Endodermal cell (in vitro differentiated cells): ENCODE results near the gene DDX39B. TPM values are rescaled to one million over a fixed set of nuclear protein-coding genes. Genes with fewer than 3 reads are reported as not detected.
A peak's percentile ranks its signal among the peaks of the same experiment; 100 is the strongest.
"Not testable (repeated sequence)": the region's sequence is repeated elsewhere in the genome, so short reads cannot be mapped to it uniquely, and the experiment has no call there.

Experiments used
- DNase-seq: peaks from one replicate; pipeline ENCODE4 v3.0.0-alpha.2; 2017
- H3K27ac ChIP-seq: 2 replicates; pipeline ENCODE4 v1.5.1; 2013; ENCODE audit warnings: mild to moderate bottlenecking, low read depth, low read length, moderate library complexity
- H3K27me3 ChIP-seq: 2 replicates; pipeline ENCODE4 v1.6.1; 2013; ENCODE audit warnings: mild to moderate bottlenecking, low read length, moderate library complexity; ENCODE audit not compliant: insufficient read depth, control insufficient read depth, poor library complexity, severe bottlenecking
- H3K36me3 ChIP-seq: 2 replicates; pipeline ENCODE4 v1.7.0; 2013; ENCODE audit warnings: mild to moderate bottlenecking, low read length, moderate library complexity; ENCODE audit not compliant: control insufficient read depth, insufficient read depth
- H3K4me1 ChIP-seq: one replicate; pipeline ENCODE4 v1.7.0; 2013; ENCODE audit warnings: low read length; ENCODE audit not compliant: control insufficient read depth, insufficient read depth
- H3K4me3 ChIP-seq: 2 replicates; pipeline ENCODE4 v1.5.1; 2013; ENCODE audit warnings: mild to moderate bottlenecking, low read length, moderate library complexity
- H3K9ac ChIP-seq: 2 replicates; pipeline ENCODE4 v1.6.1; 2013; ENCODE audit warnings: mild to moderate bottlenecking, low read length, moderate library complexity; ENCODE audit not compliant: poor library complexity, severe bottlenecking; ENCODE audit errors: extremely low read depth
- H3K9me3 ChIP-seq: 2 replicates; pipeline ENCODE4 v1.6.1; 2013; ENCODE audit warnings: mild to moderate bottlenecking, low read length, moderate library complexity; ENCODE audit not compliant: control insufficient read depth
- H3K27ac Mint-ChIP-seq: 2 replicates; pipeline ENCODE4 v1.8.0; 2020; ENCODE audit warnings: mixed read lengths
- H3K27me3 Mint-ChIP-seq: 2 replicates; pipeline ENCODE4 v1.8.0; 2021; ENCODE audit warnings: mild to moderate bottlenecking, mixed read lengths; ENCODE audit not compliant: insufficient read depth
- H3K36me3 Mint-ChIP-seq: 2 replicates; pipeline ENCODE4 v1.8.0; 2020; ENCODE audit warnings: low read depth, mixed read lengths
- H3K4me1 Mint-ChIP-seq: 2 replicates; pipeline ENCODE4 v1.8.0; 2020; ENCODE audit warnings: mixed read lengths
- H3K4me3 Mint-ChIP-seq: 2 replicates; pipeline ENCODE4 v1.8.0; 2020; ENCODE audit warnings: mild to moderate bottlenecking, moderate library complexity, mixed read lengths
- H3K9me3 Mint-ChIP-seq: 2 replicates; pipeline ENCODE4 v1.8.0; 2020; ENCODE audit warnings: mild to moderate bottlenecking, mixed read lengths
- CTCF ChIP-seq: fragments of 200-600 bp; sonication (generic); conservative IDR thresholded peaks from 2 replicates; pipeline ENCODE4 v1.5.0; 2021; ENCODE audit warnings: antibody characterized with exemption, mild to moderate bottlenecking
- WGBS, 2 experiments: methylation state at CpG; one replicate each; pipeline versions ENCODE4 v1.1.5 to v1.1.7; 2013; ENCODE audit warnings: missing lambda C conversion rate in 2 of 2, mixed read lengths in 1 of 2; ENCODE audit not compliant: insufficient coverage in 1 of 2, insufficient read length in 1 of 2; 5-methylcytosine and 5-hydroxymethylcytosine counted together
- total RNA-seq, 2 donors: library from RNA; stranded (reverse); fragmentation: NEBNext Ultra II Directional in 1 of 2; extraction: Animal tissue kit (Norgen Biotek cat#: 25700) in 1 of 2; gene quantifications; 2 replicates in 1 of 2; 3 replicates in 1 of 2; pipeline ENCODE4 v1.2.1, GENCODE V29; 2021

The DDX39B gene
- total RNA-seq, 2 donors from 2014 or later = 572 to 654 TPM

- Mint-ChIP-seq H3K27ac (no peak overlapping the region), H3K9me3 (no peaks in the 10 kb centered on the region), H3K4me3 (no peak overlapping the region), H3K4me1 (no peaks in the 10 kb centered on the region), H3K27me3 (no peaks in the 10 kb centered on the region), H3K36me3 (peaks cover 26% of the 10 kb centered on the region)
- Histone ChIP-seq H3K9ac (no peak overlapping the region), H3K27me3 (no peaks in the 10 kb centered on the region), H3K4me3 (no peak overlapping the region), H3K4me1 (no peaks in the 10 kb centered on the region), H3K9me3 (no peaks in the 10 kb centered on the region), H3K27ac (no peak overlapping the region), H3K36me3 (peaks cover 33% of the 10 kb centered on the region)
- TF ChIP-seq CTCF = no peak
- 94% methylated on average over 3 of the region's 3 CpGs; no CpG with 5 or more reads in 1 of the 2 experiments for WGBS, 2 experiments
- DNase-seq = no peak
Measured at GRCh38 chr6:31556307-31556706, 14.5 kb upstream of the DDX39B start.

DNA sequence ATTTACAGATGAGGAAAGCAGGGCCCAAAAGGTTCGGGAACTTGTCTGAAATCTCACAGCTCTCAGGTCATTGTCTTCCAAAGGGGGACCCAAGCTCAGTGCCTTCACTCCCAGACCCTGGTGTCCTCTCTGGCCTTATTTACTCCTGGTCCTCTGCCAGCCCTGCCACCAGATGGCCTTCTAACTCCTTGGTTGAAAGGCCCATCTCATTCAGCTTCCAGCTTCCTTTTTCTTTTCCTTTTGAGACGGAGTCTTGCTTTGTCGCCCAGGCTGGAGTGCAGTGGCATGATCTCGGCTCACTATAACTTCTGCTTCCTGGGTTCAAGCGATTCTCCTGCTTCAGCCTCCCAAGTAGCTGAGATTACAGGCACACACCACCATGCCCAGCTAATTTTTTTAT is 9.6 kb upstream of the DDX39B start:
- H3K36me3 Mint-ChIP-seq = peaks cover 33% of the 10 kb centered on the region
- H3K9me3 ChIP-seq, H3K27ac Mint-ChIP-seq, H3K4me3 Mint-ChIP-seq, H3K27me3 ChIP-seq, H3K27ac ChIP-seq, H3K27me3 Mint-ChIP-seq, H3K4me1 Mint-ChIP-seq, H3K4me3 ChIP-seq, H3K9me3 Mint-ChIP-seq, H3K4me1 ChIP-seq, H3K9ac ChIP-seq: not testable (repeated sequence)
- peak; percentile 86 for DNase-seq
- peaks cover 37% of the 10 kb centered on the region for H3K36me3 ChIP-seq
- WGBS, 2 experiments = 75 to 76% methylated on average over 4 to 5 of the region's 5 CpGs
- peak; percentile 80 for TF ChIP-seq CTCF

GRCh38 chr6:31548544-31548873 is 6.7 kb upstream of the DDX39B start:
- H3K27ac Mint-ChIP-seq = no peak overlapping the region
- peaks cover 12% of the 10 kb centered on the region for H3K4me1 Mint-ChIP-seq
- 88 to 100% methylated on average over 1 to 2 of the region's 2 CpGs for WGBS, 2 experiments
- no peak overlapping the region for H3K9ac ChIP-seq
- H3K9me3 Mint-ChIP-seq = no peaks in the 10 kb centered on the region
- peaks cover 5% of the 10 kb centered on the region for H3K4me1 ChIP-seq
- H3K36me3 ChIP-seq = peaks cover 29% of the 10 kb centered on the region
- no peak for DNase-seq
- H3K27me3 ChIP-seq = no peaks in the 10 kb centered on the region
- TF ChIP-seq CTCF = no peak
- no peaks in the 10 kb centered on the region for H3K9me3 ChIP-seq
- peak overlapping the region; percentile 77 for H3K4me3 ChIP-seq
- peaks cover 28% of the 10 kb centered on the region for H3K36me3 Mint-ChIP-seq
- H3K27me3 Mint-ChIP-seq = no peaks in the 10 kb centered on the region
- no peak overlapping the region for H3K27ac ChIP-seq
- H3K4me3 Mint-ChIP-seq = peak overlapping the region; percentile 54
